HCT116 (cell line): ENCODE data around the gene BIRC6. TPM values are rescaled to one million over a fixed set of nuclear protein-coding genes. Genes with fewer than 3 reads are reported as not detected.

Experiments used
- ATAC-seq: fragments of 200-7000 bp; cut with Tn5 transposase; 2 replicates; pipeline ENCODE4 v1.9.1; 2020; ENCODE audit warnings: mild to moderate bottlenecking, moderate library complexity
- BruUV-seq: library from RNA; stranded (reverse); fragments of 400-500 nt; replicated peaks from 2 replicates; lab custom pipeline; 2021; lab: Mats Ljungman, UMichigan
- CTCF ChIA-PET: fragments of 300-600 bp; sonication (Branson Sonifier 250); formaldehyde crosslinking; loops from one replicate; lab custom pipeline; 2021; ENCODE audit warnings: antibody characterized with exemption; lab: Charles Lee
- POLR2A ChIA-PET: fragments of 300-600, 350-600 bp; sonication (Branson Sonifier 250); formaldehyde crosslinking; loops from one replicate; lab custom pipeline; 2021; ENCODE audit warnings: antibody characterized with exemption; lab: Charles Lee
- RAD21 ChIA-PET, 2 experiments: fragments of 300-600 bp; sonication (Branson Sonifier 250); formaldehyde crosslinking; loops; one replicate each; lab custom pipeline; 2023; ENCODE audit warnings: low total read pairs in 2 of 2; ENCODE audit not compliant: uncharacterized antibody in 2 of 2, unreplicated experiment in 2 of 2, low non-redundant PET in 1 of 2; lab: Charles Lee
- DNase-seq: peaks from one replicate; pipeline ENCODE4 v3.0.0-alpha.2; 2010; ENCODE audit warnings: low read depth, low spot score
- H2AFZ ChIP-seq: fragments of 200-600 bp; shearing (Covaris generic), sonication (generic); 2 replicates; pipeline ENCODE4 v1.6.1; 2017; ENCODE audit warnings: low read depth, mixed run types, mixed read lengths, antibody characterized with exemption, low read length; ENCODE audit not compliant: poor library complexity, severe bottlenecking
- H3K27ac ChIP-seq: 2 replicates; pipeline ENCODE4 v1.5.1; 2012; ENCODE audit warnings: low read depth, low read length
- H3K27me3 ChIP-seq: fragments of 200-600 bp; sonication (generic); 2 replicates; pipeline ENCODE4 v1.6.1; 2016; ENCODE audit warnings: mixed run types, low read length, mixed read lengths; ENCODE audit not compliant: insufficient read depth
- H3K36me3 ChIP-seq, 2 experiments: fragments of 200-500 bp in 1 of 2; fragments of 200-600 bp in 1 of 2; sonication (Bioruptor generic) in 1 of 2; sonication (generic) in 1 of 2; 2 replicates each; pipeline versions ENCODE4 v1.5.1 to v1.6.1; 2014 to 2016; ENCODE audit warnings: low read length in 2 of 2, inconsistent platforms in 1 of 2, mixed read lengths in 1 of 2, mixed run types in 1 of 2; ENCODE audit not compliant: insufficient read depth in 2 of 2, control insufficient read depth in 1 of 2
- H3K4me1 ChIP-seq, 2 experiments: fragments of 200-600 bp in 1 of 2; sonication (generic) in 1 of 2; 2 replicates each; pipeline versions ENCODE4 v1.5.1 to v1.6.1; 2012 to 2017; ENCODE audit warnings: low read length in 2 of 2, inconsistent platforms in 1 of 2, mild to moderate bottlenecking in 1 of 2, mixed read lengths in 1 of 2, mixed run types in 1 of 2, moderate library complexity in 1 of 2; ENCODE audit not compliant: insufficient read depth in 2 of 2, control insufficient read depth in 1 of 2
- H3K4me2 ChIP-seq: fragments of 200-600 bp; sonication (generic); 2 replicates; pipeline ENCODE4 v1.6.1; 2017; ENCODE audit warnings: mixed run types, low read length, mixed read lengths
- H3K4me3 ChIP-seq, 2 experiments: fragments of 200-600 bp in 1 of 2; sonication (generic) in 1 of 2; replicated peaks in 1 of 2; 2 replicates each; pipeline ENCODE4 v1.5.1; 2011 to 2016; ENCODE audit warnings: low read length in 2 of 2, control low read depth in 1 of 2, low read depth in 1 of 2, mild to moderate bottlenecking in 1 of 2, mixed read lengths in 1 of 2, mixed run types in 1 of 2
- H3K79me2 ChIP-seq: fragments of 200-600 bp; sonication (generic); 2 replicates; pipeline ENCODE4 v1.6.1; 2017; ENCODE audit warnings: mild to moderate bottlenecking, mixed run types, low read length, moderate library complexity, mixed read lengths; ENCODE audit not compliant: insufficient read depth
- H3K9ac ChIP-seq: fragments of 200-600 bp; sonication (generic); 2 replicates; pipeline ENCODE4 v1.6.1; 2016; ENCODE audit warnings: low read length, mixed read lengths
- H3K9me2 ChIP-seq: fragments of 200-600 bp; sonication (generic), shearing (Covaris generic); 2 replicates; pipeline ENCODE4 v1.6.1; 2017; ENCODE audit warnings: mixed run types, mild to moderate bottlenecking, moderate library complexity; ENCODE audit not compliant: insufficient read depth
- H3K9me3 ChIP-seq, 2 experiments: fragments of 200-500 bp in 1 of 2; fragments of 200-600 bp in 1 of 2; sonication (Bioruptor generic) in 1 of 2; sonication (generic) in 1 of 2; 2 replicates each; pipeline ENCODE4 v1.6.1; 2014 to 2017; ENCODE audit warnings: low read length in 2 of 2, mixed read lengths in 2 of 2, inconsistent platforms in 1 of 2, low read depth in 1 of 2, mild to moderate bottlenecking in 1 of 2, mixed run types in 1 of 2, moderate library complexity in 1 of 2; ENCODE audit not compliant: control insufficient read depth in 1 of 2, insufficient read depth in 1 of 2
- H4K20me1 ChIP-seq: fragments of 200-600 bp; sonication (generic), shearing (Covaris generic); 2 replicates; pipeline ENCODE4 v1.6.1; 2017; ENCODE audit warnings: mixed run types, mild to moderate bottlenecking, moderate library complexity; ENCODE audit not compliant: insufficient read depth
- CBX3 ChIP-seq: IDR thresholded peaks from 2 replicates; pipeline ENCODE4 v1.6.1; 2012; ENCODE audit warnings: low read depth
- CEBPB ChIP-seq: IDR thresholded peaks from 2 replicates; pipeline ENCODE4 v1.6.1; 2012; ENCODE audit warnings: low read depth
- EGR1 ChIP-seq: IDR thresholded peaks from 2 replicates; pipeline ENCODE4 v1.6.1; 2012; ENCODE audit warnings: low read depth
- ELF1 ChIP-seq: IDR thresholded peaks from 2 replicates; pipeline ENCODE4 v1.6.1; 2012; ENCODE audit warnings: low read depth, borderline replicate concordance
- EZH2 ChIP-seq: fragments of 200-600 bp; sonication (generic); IDR thresholded peaks from 2 replicates; pipeline ENCODE4 v1.6.1; 2017; ENCODE audit warnings: antibody characterized with exemption, mixed run types
- EZH2phosphoT487 ChIP-seq: fragments of 200-600 bp; IDR thresholded peaks from 2 replicates; pipeline ENCODE4 v1.6.1; 2018; ENCODE audit warnings: antibody characterized with exemption, borderline replicate concordance
- FOSL1 ChIP-seq: IDR thresholded peaks from 2 replicates; pipeline ENCODE4 v1.6.1; 2012; ENCODE audit warnings: low read depth
- MAX ChIP-seq: IDR thresholded peaks from 2 replicates; pipeline ENCODE4 v1.6.1; 2012
- POLR2AphosphoS5 ChIP-seq: IDR thresholded peaks from 2 replicates; pipeline ENCODE4 v1.6.1; 2011; ENCODE audit warnings: mild to moderate bottlenecking, low read depth, low read length, moderate library complexity
- RAD21 ChIP-seq: IDR thresholded peaks from 2 replicates; pipeline ENCODE4 v1.6.1; 2012; ENCODE audit warnings: low read depth, mild to moderate bottlenecking
- SRF ChIP-seq: IDR thresholded peaks from 2 replicates; pipeline ENCODE4 v1.6.1; 2012; ENCODE audit warnings: low read depth
- TCF7L2 ChIP-seq: IDR thresholded peaks from 2 replicates; pipeline ENCODE4 v1.7.0; 2011; ENCODE audit warnings: borderline replicate concordance, inconsistent platforms; ENCODE audit not compliant: insufficient read depth, insufficient read length; ENCODE audit errors: extremely low read depth
- ZNF274 ChIP-seq: fragments of 200-500 bp; sonication (Bioruptor generic); IDR thresholded peaks from 2 replicates; pipeline ENCODE4 v1.6.1; 2014; ENCODE audit warnings: mild to moderate bottlenecking, low read depth, low read length, inconsistent platforms
- intact Hi-C: fragments of 100-400 bp; cut with micrococcal nuclease; formaldehyde crosslinking; loops from 2 replicates; pipeline ENCODE4 v1.10.0; 2022
- total RNA-seq: library from RNA; stranded (reverse); gene quantifications from one replicate; pipeline ENCODE4 v1.2.1, GENCODE V29; 2021; ENCODE audit not compliant: unreplicated experiment
- TF ChIP-seq, protein P1 (sequence below): IDR thresholded peaks from 2 replicates; pipeline ENCODE4 v1.6.1; 2011; ENCODE audit warnings: mild to moderate bottlenecking, low read length, moderate library complexity; ENCODE audit not compliant: insufficient replicate concordance; ENCODE audit errors: extremely low read depth
- TF ChIP-seq, protein P2 (sequence below): IDR thresholded peaks from 2 replicates; pipeline ENCODE4 v1.6.1; 2012; ENCODE audit warnings: low read depth

The BIRC6 gene
- total RNA-seq, 1 experiment from 2014 or later = 60.7 TPM

GRCh38 chr2:32464431-32464830 is 107.6 kb downstream of the BIRC6 start:
- no peaks in the 10 kb centered on the region for H4K20me1 ChIP-seq
- TF ChIP-seq ELF1 = no peak
- no peak for TF ChIP-seq EGR1
- no peak for TF ChIP-seq POLR2AphosphoS5
- no peak for TF ChIP-seq SRF
- no peak for TF ChIP-seq CEBPB
- TF ChIP-seq, protein P1, sequence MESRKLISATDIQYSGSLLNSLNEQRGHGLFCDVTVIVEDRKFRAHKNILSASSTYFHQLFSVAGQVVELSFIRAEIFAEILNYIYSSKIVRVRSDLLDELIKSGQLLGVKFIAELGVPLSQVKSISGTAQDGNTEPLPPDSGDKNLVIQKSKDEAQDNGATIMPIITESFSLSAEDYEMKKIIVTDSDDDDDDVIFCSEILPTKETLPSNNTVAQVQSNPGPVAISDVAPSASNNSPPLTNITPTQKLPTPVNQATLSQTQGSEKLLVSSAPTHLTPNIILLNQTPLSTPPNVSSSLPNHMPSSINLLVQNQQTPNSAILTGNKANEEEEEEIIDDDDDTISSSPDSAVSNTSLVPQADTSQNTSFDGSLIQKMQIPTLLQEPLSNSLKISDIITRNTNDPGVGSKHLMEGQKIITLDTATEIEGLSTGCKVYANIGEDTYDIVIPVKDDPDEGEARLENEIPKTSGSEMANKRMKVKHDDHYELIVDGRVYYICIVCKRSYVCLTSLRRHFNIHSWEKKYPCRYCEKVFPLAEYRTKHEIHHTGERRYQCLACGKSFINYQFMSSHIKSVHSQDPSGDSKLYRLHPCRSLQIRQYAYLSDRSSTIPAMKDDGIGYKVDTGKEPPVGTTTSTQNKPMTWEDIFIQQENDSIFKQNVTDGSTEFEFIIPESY = no peak
- TF ChIP-seq ZNF274 = no peak
- TF ChIP-seq, protein P2, sequence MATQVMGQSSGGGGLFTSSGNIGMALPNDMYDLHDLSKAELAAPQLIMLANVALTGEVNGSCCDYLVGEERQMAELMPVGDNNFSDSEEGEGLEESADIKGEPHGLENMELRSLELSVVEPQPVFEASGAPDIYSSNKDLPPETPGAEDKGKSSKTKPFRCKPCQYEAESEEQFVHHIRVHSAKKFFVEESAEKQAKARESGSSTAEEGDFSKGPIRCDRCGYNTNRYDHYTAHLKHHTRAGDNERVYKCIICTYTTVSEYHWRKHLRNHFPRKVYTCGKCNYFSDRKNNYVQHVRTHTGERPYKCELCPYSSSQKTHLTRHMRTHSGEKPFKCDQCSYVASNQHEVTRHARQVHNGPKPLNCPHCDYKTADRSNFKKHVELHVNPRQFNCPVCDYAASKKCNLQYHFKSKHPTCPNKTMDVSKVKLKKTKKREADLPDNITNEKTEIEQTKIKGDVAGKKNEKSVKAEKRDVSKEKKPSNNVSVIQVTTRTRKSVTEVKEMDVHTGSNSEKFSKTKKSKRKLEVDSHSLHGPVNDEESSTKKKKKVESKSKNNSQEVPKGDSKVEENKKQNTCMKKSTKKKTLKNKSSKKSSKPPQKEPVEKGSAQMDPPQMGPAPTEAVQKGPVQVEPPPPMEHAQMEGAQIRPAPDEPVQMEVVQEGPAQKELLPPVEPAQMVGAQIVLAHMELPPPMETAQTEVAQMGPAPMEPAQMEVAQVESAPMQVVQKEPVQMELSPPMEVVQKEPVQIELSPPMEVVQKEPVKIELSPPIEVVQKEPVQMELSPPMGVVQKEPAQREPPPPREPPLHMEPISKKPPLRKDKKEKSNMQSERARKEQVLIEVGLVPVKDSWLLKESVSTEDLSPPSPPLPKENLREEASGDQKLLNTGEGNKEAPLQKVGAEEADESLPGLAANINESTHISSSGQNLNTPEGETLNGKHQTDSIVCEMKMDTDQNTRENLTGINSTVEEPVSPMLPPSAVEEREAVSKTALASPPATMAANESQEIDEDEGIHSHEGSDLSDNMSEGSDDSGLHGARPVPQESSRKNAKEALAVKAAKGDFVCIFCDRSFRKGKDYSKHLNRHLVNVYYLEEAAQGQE = no peak
- TF ChIP-seq MAX = no peak
- no peak for TF ChIP-seq TCF7L2
- no peak for TF ChIP-seq FOSL1
- no peak for TF ChIP-seq CBX3
- no peak for TF ChIP-seq EZH2phosphoT487
- TF ChIP-seq RAD21 = no peak
- no peak for TF ChIP-seq EZH2
- H3K9me3 ChIP-seq = no peaks in the 10 kb centered on the region
- POLR2A ChIA-PET = no interaction called here
- H3K9me2 ChIP-seq = no peaks in the 10 kb centered on the region
- H3K27me3 ChIP-seq = no peaks in the 10 kb centered on the region
- no peaks in the 10 kb centered on the region for H3K4me1 ChIP-seq
- RAD21 ChIA-PET = no interaction called here
- H3K27ac ChIP-seq = no peak overlapping the region
- H3K4me2 ChIP-seq = no peak overlapping the region
- no peak overlapping the region for H3K9ac ChIP-seq
- ATAC-seq (no peak), DNase-seq (no peak)
- H3K4me3 ChIP-seq = no peak overlapping the region
- intact Hi-C loops = no loop called here
- no peak overlapping the region for H2AFZ ChIP-seq
- H3K36me3 ChIP-seq = peaks cover 12 to 20% of the 10 kb centered on the region in 2 experiments; a peak in 3 of 4 replicates
- peaks cover 17% of the 10 kb centered on the region for H3K79me2 ChIP-seq
- BruUV-seq = no TSS peak
- CTCF ChIA-PET = no interaction called here
